ENCODE results near the gene UBE2E1. TPM values are rescaled to one million over a fixed set of nuclear protein-coding genes. Genes with fewer than 3 reads are reported as not detected.

The UBE2E1 gene
- total and polyA plus RNA-seq, 2 donors (not counting 1 experiment from before 2014, with no cell fraction given) = 129 to 174 TPM

DNA sequence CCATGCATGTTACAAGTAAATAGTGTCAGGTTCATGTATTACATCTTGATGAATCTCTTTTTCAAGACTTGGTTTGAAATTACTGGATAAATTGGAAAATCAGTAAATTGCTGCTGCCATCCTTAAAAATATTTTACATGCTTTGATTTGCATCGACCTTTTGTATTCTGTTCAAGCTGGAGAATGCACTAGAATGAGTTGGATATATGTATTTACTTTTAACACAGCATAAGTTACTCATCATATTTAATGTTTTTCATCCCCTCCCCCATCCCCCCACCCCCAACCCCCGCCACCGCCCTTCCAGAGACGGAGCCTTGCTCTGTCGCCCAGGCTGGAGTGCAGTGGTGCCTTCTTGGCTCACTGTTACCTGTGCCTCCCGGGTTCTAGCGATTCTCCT lies 16.8 kb downstream of the UBE2E1 start:
- Histone ChIP-seq H3K4me1 (ENCODE audit: control insufficient read depth, extremely low read depth, insufficient read depth, low read length) (no peaks in the 10 kb centered on the region), H3K79me2 (ENCODE audit: control insufficient read depth, insufficient read depth, low read length) (peaks cover 16% of the 10 kb centered on the region), H4K20me1 (ENCODE audit: control insufficient read depth, extremely low read depth, insufficient read depth, low read length) (peaks cover 3% of the 10 kb centered on the region), H2AFZ (ENCODE audit: low read length) (no peak overlapping the region), H3K27me3 (ENCODE audit: control insufficient read depth, insufficient read depth, low read length) (no peaks in the 10 kb centered on the region), H3K36me3 (ENCODE audit: control insufficient read depth, insufficient read depth, low read length) (no peaks in the 10 kb centered on the region), H3K4me3 (replicated peaks in 1 of 4; ENCODE audit: control extremely low read depth in 1 of 4, insufficient read depth in 1 of 4, low read depth in 3 of 4, low read length in 4 of 4) (no peak overlapping the region), H3K9me3 (ENCODE audit: control insufficient read depth, insufficient read depth, low read depth, low read length) (no peaks in the 10 kb centered on the region), H3K4me2 (ENCODE audit: extremely low read depth, insufficient read depth, low read length) (no peak overlapping the region), H3K9ac (ENCODE audit: insufficient read depth, low read length) (no peak overlapping the region), H3K27ac (ENCODE audit: insufficient read depth, low read length) (no peak overlapping the region)
- TF ChIP-seq, protein P1, sequence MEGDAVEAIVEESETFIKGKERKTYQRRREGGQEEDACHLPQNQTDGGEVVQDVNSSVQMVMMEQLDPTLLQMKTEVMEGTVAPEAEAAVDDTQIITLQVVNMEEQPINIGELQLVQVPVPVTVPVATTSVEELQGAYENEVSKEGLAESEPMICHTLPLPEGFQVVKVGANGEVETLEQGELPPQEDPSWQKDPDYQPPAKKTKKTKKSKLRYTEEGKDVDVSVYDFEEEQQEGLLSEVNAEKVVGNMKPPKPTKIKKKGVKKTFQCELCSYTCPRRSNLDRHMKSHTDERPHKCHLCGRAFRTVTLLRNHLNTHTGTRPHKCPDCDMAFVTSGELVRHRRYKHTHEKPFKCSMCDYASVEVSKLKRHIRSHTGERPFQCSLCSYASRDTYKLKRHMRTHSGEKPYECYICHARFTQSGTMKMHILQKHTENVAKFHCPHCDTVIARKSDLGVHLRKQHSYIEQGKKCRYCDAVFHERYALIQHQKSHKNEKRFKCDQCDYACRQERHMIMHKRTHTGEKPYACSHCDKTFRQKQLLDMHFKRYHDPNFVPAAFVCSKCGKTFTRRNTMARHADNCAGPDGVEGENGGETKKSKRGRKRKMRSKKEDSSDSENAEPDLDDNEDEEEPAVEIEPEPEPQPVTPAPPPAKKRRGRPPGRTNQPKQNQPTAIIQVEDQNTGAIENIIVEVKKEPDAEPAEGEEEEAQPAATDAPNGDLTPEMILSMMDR (conservative IDR thresholded peaks at IDR 0.05 in 1 of 2, IDR thresholded peaks at IDR 0.05 in 1 of 2; ENCODE audit: low read depth in 1 of 2, low read length in 2 of 2) = no peak
- no peak for TF ChIP-seq EZH2 (IDR thresholded peaks at IDR 0.05; ENCODE audit: low read length, missing control alignments)
- DNase-seq (ENCODE audit: low read depth in 2 of 2) = no peak

DNA sequence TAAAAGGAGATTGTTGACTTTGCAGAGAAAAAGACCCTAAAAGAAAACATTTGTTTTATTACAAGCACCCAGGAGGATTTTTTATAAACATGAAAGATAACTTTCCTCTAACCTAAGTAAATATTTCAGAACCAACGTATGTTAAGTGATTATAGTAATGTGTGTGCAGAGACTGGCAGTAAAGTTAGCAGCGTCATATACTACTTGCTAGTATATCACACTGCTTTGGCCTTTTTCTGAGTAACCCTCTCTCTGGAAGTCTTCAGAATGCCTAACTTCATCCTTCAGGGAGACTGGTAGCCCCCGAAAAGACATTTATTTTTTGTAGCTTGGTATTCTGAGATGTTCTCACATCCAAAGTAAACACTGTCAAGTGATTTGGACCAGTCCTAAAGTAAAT lies 17.9 kb downstream of the UBE2E1 start:
- H3K9ac ChIP-seq (ENCODE audit: insufficient read depth, low read length) = no peak overlapping the region
- no peak for DNase-seq (ENCODE audit: low read depth in 2 of 2)
- H3K4me3 ChIP-seq (replicated peaks in 1 of 4; ENCODE audit: control extremely low read depth in 1 of 4, insufficient read depth in 1 of 4, low read depth in 3 of 4, low read length in 4 of 4) = no peak overlapping the region
- H3K9me3 ChIP-seq (ENCODE audit: control insufficient read depth, insufficient read depth, low read depth, low read length) = no peaks in the 10 kb centered on the region
- TF ChIP-seq, protein P1 (conservative IDR thresholded peaks at IDR 0.05 in 1 of 2, IDR thresholded peaks at IDR 0.05 in 1 of 2; ENCODE audit: low read depth in 1 of 2, low read length in 2 of 2) = no peak
- no peak for TF ChIP-seq EZH2 (IDR thresholded peaks at IDR 0.05; ENCODE audit: low read length, missing control alignments)
- H3K36me3 ChIP-seq (ENCODE audit: control insufficient read depth, insufficient read depth, low read length) = no peaks in the 10 kb centered on the region
- no peak overlapping the region for H2AFZ ChIP-seq (ENCODE audit: low read length)
- no peaks in the 10 kb centered on the region for H3K4me1 ChIP-seq (ENCODE audit: control insufficient read depth, extremely low read depth, insufficient read depth, low read length)
- H3K27me3 ChIP-seq (ENCODE audit: control insufficient read depth, insufficient read depth, low read length) = no peaks in the 10 kb centered on the region
- no peak overlapping the region for H3K4me2 ChIP-seq (ENCODE audit: extremely low read depth, insufficient read depth, low read length)
- peaks cover 15% of the 10 kb centered on the region for H3K79me2 ChIP-seq (ENCODE audit: control insufficient read depth, insufficient read depth, low read length)
- H4K20me1 ChIP-seq (ENCODE audit: control insufficient read depth, extremely low read depth, insufficient read depth, low read length) = peaks cover 3% of the 10 kb centered on the region
- H3K27ac ChIP-seq (ENCODE audit: insufficient read depth, low read length) = no peak overlapping the region

DNA sequence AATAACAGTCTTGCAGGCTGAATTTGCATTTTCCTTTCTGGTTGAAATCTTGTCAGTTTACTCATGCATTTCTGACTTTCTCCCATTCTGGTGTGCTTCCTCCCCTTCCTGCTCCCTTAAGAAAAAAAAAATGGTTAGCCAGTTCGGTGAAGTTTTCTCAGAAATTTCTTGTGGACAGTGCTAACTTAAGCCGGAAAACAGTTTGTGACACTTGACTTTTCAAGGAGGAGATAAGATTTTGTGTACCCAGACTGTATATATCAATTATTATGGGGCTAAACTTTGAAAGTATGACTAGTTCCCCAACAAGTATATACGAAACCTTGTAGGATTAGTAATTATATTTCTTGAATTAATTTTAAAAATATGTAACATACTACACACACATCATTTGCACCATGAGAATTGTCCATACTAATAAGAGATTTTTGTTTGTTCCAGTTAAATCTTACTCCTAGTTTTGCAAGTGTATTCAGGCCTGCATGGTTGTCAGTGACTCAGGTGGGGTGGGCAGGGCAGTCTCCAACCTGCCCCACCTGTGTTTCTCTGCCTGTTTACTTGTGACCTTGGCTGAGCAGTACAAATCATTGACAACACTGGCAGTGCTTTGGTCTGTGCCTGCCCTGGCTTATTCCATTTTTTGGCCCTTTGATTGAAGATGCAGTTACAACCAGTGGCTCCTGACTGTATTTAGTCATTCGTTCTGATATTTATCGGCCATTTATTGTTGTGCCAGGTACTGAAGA lies 19.1 kb downstream of the UBE2E1 start:
- Histone ChIP-seq H3K36me3 (ENCODE audit: control insufficient read depth, insufficient read depth, low read length) (no peaks in the 10 kb centered on the region), H3K9me3 (ENCODE audit: control insufficient read depth, insufficient read depth, low read depth, low read length) (no peaks in the 10 kb centered on the region), H3K9ac (ENCODE audit: insufficient read depth, low read length) (no peak overlapping the region), H3K4me2 (ENCODE audit: extremely low read depth, insufficient read depth, low read length) (no peak overlapping the region), H3K27me3 (ENCODE audit: control insufficient read depth, insufficient read depth, low read length) (no peaks in the 10 kb centered on the region), H3K79me2 (ENCODE audit: control insufficient read depth, insufficient read depth, low read length) (peaks cover 21% of the 10 kb centered on the region), H2AFZ (ENCODE audit: low read length) (no peak overlapping the region), H3K4me3 (replicated peaks in 1 of 4; ENCODE audit: control extremely low read depth in 1 of 4, insufficient read depth in 1 of 4, low read depth in 3 of 4, low read length in 4 of 4) (no peak overlapping the region), H4K20me1 (ENCODE audit: control insufficient read depth, extremely low read depth, insufficient read depth, low read length) (peaks cover 1% of the 10 kb centered on the region), H3K4me1 (ENCODE audit: control insufficient read depth, extremely low read depth, insufficient read depth, low read length) (no peaks in the 10 kb centered on the region), H3K27ac (ENCODE audit: insufficient read depth, low read length) (no peak overlapping the region)
- no peak for TF ChIP-seq EZH2 (IDR thresholded peaks at IDR 0.05; ENCODE audit: low read length, missing control alignments)
- TF ChIP-seq, protein P1 (conservative IDR thresholded peaks at IDR 0.05 in 1 of 2, IDR thresholded peaks at IDR 0.05 in 1 of 2; ENCODE audit: low read depth in 1 of 2, low read length in 2 of 2) = no peak
- DNase-seq (ENCODE audit: low read depth in 2 of 2) = no peak

Measured in fibroblast of lung (primary cell).